HFFc6 (cell line): Measurements from ENCODE around the gene CTTNBP2NL. TPM values are rescaled to one million over a fixed set of nuclear protein-coding genes. Genes with fewer than 3 reads are reported as not detected.

Experiments
- DNase-seq: peaks from one replicate; pipeline ENCODE4 v3.0.0-alpha.2; 2018
- H3K27ac Mint-ChIP-seq: 2 replicates; pipeline ENCODE4 v1.8.0; 2020; ENCODE audit warnings: mild to moderate bottlenecking, mixed read lengths
- H3K27me3 Mint-ChIP-seq: 2 replicates; pipeline ENCODE4 v1.8.0; 2021; ENCODE audit warnings: mild to moderate bottlenecking, moderate library complexity, mixed read lengths; ENCODE audit not compliant: insufficient read depth
- H3K36me3 Mint-ChIP-seq: 2 replicates; pipeline ENCODE4 v1.8.0; 2021; ENCODE audit warnings: low read depth, mixed read lengths
- H3K4me1 Mint-ChIP-seq: 2 replicates; pipeline ENCODE4 v1.8.0; 2020; ENCODE audit warnings: low read depth, mixed read lengths
- H3K4me3 Mint-ChIP-seq: 2 replicates; pipeline ENCODE4 v1.8.0; 2020; ENCODE audit warnings: mild to moderate bottlenecking, moderate library complexity, mixed read lengths
- H3K9me3 Mint-ChIP-seq: 2 replicates; pipeline ENCODE4 v1.8.0; 2020; ENCODE audit warnings: mild to moderate bottlenecking, mixed read lengths
- CTCF ChIP-seq: fragments of 200-600 bp; sonication (generic); IDR thresholded peaks from 2 replicates; pipeline ENCODE4 v1.5.0; 2021; ENCODE audit warnings: antibody characterized with exemption, mild to moderate bottlenecking
- total RNA-seq, 6 experiments: library from RNA; stranded (reverse); fragmentation: NEBNext Ultra II Directional; extraction: Animal tissue kit (Norgen Biotek cat#: 25700); gene quantifications; 2 replicates in 1 of 6; 3 replicates in 5 of 6; pipeline ENCODE4 v1.2.3, GENCODE V29; 2021

CTTNBP2NL gene
- total RNA-seq, 6 experiments from 2014 or later = 71.9 to 80.8 (median 76.5) TPM

- no peak for TF ChIP-seq CTCF
- H3K4me1 Mint-ChIP-seq = peaks cover 16% of the 10 kb centered on the region; the same call in 1 of the 2 replicates
- H3K27me3 Mint-ChIP-seq = peaks cover 29% of the 10 kb centered on the region
- no peaks in the 10 kb centered on the region for H3K36me3 Mint-ChIP-seq
- no peak overlapping the region for H3K27ac Mint-ChIP-seq
- no peaks in the 10 kb centered on the region for H3K9me3 Mint-ChIP-seq
- DNase-seq = no peak
- no peak overlapping the region for H3K4me3 Mint-ChIP-seq
These were observed 14.5 kb upstream of the CTTNBP2NL start for GRCh38 chr1:112381324-112382076.

GRCh38 chr1:112383759-112384370 lies 12.1 kb upstream of the CTTNBP2NL start:
- no peaks in the 10 kb centered on the region for H3K9me3 Mint-ChIP-seq
- H3K27me3 Mint-ChIP-seq = peaks cover 20% of the 10 kb centered on the region
- TF ChIP-seq CTCF = no peak
- no peak for DNase-seq
- H3K36me3 Mint-ChIP-seq = no peaks in the 10 kb centered on the region
- peaks cover 26% of the 10 kb centered on the region for H3K4me1 Mint-ChIP-seq
- no peak overlapping the region for H3K4me3 Mint-ChIP-seq
- H3K27ac Mint-ChIP-seq = no peak overlapping the region

- Mint-ChIP-seq H3K27ac (no peak overlapping the region), H3K27me3 (peaks cover 11% of the 10 kb centered on the region), H3K9me3 (no peaks in the 10 kb centered on the region), H3K36me3 (no peaks in the 10 kb centered on the region), H3K4me3 (no peak overlapping the region), H3K4me1 (peaks cover 49% of the 10 kb centered on the region)
- no peak for DNase-seq
- TF ChIP-seq CTCF = no peak
These were observed 9.8 kb upstream of the CTTNBP2NL start for GRCh38 chr1:112386024-112386723.

- no peaks in the 10 kb centered on the region for H3K9me3 Mint-ChIP-seq
- no peak for DNase-seq
- no peaks in the 10 kb centered on the region for H3K36me3 Mint-ChIP-seq
- H3K27ac Mint-ChIP-seq = no peak overlapping the region
- H3K27me3 Mint-ChIP-seq = peaks cover 11% of the 10 kb centered on the region
- H3K4me1 Mint-ChIP-seq = peaks cover 54% of the 10 kb centered on the region
- no peak overlapping the region for H3K4me3 Mint-ChIP-seq
- TF ChIP-seq CTCF = no peak
These were observed 9.2 kb upstream of the CTTNBP2NL start for GRCh38 chr1:112386731-112387346.

- Mint-ChIP-seq H3K4me1 (peaks cover 61% of the 10 kb centered on the region), H3K9me3 (no peaks in the 10 kb centered on the region), H3K27ac (no peak overlapping the region), H3K27me3 (peaks cover 11% of the 10 kb centered on the region), H3K36me3 (no peaks in the 10 kb centered on the region), H3K4me3 (no peak overlapping the region)
- no peak for TF ChIP-seq CTCF
- no peak for DNase-seq
These were observed 8.2 kb upstream of the CTTNBP2NL start for GRCh38 chr1:112387807-112388206.
